ELR (cell line): ENCODE measurements around the gene HCFC1.

Source experiments
- DNase-seq: peaks from one replicate; pipeline ENCODE4 v3.0.0-alpha.2; 2015; ENCODE audit warnings: low read depth

HCFC1 gene

GRCh38 chrX:153957224-153957623 lies 14.4 kb downstream of the HCFC1 start:
- no peak for DNase-seq

DNA sequence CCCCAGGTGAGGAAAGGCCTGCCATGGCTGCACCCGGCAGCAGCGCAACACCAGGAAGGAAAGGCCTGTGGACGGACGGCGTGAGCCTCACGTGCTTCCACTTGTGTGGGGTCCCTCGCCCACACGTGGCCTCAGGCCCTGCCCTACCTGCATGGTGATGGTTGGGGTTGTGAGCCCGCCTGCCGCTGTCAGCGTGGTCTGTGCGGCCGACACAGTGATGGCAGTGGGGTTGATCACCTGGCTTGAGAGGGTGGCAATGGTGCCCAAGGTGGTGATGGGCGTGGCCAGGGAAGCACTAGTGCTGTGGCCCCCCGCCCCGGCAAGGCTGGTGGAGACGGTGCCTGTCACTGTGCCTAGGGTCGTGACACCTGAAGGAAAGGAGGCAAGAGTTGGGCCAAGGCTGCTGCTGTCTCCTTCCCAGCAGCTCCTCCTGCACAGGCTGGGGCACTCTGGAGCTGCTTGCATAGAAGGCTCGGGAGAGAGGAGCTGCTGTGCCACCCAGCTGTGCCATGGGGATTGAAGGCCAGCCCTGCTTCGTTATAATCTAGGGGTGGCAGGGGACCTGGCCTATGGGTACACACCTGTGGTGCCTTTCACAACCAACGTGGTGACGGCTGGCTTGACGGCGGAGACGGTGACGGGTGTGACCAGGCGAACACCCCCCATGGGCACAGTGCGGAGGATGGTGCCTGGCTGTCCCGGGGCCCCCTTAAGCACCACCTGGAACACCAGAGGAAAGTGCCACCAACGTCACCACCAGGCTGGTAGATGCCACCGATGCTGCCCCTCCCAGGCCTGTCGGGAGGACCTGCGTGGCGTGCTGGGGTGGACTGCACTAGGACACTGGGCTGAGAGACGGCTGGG lies 15.3 kb downstream of the HCFC1 start:
- DNase-seq = no peak

- DNase-seq = no peak
These were observed 16.3 kb downstream of the HCFC1 start for GRCh38 chrX:153955228-153955732.

DNA sequence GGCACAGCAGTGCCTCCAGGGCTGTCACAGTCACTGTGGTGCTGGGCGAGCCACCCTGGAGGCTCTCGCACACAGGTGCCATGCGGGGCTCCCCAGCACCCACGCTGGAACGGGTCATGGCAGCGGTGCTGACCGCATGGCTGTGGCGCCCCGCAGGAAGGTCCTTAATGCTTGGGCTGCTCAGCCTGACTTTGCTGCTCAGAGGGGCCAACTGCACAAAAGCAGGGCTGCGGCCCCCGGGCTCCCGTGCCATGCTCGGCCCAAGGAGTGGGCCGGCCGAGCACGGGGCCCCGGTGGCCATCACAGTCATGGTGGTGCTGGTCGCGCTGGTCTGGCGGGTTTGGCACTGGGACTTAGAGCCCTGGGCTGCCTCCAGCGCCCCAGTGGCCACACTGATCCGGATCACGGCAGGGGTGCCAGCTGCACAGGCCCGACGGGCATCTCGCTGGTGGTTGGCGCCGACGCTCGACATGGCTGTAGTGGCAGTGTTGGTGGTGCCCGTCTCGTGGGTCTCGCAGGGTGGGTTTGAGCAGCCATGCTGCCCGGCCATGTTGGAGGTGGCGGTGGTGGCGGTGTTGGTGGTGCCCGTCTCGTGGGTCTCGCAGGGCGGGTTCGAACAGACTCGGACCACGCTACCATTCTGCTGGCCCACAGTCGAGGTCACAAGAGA lies 16.9 kb downstream of the HCFC1 start:
- DNase-seq = no peak

DNA sequence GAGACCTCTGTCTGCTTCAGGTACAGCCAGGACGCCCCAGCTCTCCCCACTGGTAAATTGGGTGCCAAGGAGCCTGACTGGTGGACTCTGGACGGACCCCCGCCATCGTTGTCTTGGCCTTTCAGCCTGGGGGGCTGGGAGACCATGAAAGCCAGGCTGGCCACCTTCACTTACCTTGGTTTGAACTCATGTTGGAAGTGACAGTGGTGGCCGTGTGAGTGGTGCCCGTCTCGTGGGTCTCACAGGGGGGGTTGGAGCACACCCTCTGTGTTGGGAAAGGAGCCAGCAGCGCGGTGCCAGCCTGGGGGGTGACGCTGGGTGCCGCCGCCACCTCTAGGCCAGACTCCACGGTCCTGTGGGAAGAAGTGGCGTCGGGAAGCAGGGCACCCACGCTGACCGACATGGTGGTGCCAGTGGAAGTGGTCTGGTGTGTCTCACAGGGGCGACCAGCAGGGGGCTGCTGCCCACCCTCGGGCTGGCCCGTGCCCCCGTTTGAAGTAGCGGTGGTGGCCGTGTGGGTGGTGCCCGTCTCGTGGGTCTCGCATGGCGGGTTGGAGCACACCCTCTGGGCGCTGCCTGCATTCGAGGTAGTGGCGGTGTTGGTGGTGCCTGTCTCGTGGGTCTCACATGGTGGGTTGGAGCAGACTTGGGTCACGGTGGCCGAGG lies 17.6 kb downstream of the HCFC1 start:
- DNase-seq = no peak

DNA sequence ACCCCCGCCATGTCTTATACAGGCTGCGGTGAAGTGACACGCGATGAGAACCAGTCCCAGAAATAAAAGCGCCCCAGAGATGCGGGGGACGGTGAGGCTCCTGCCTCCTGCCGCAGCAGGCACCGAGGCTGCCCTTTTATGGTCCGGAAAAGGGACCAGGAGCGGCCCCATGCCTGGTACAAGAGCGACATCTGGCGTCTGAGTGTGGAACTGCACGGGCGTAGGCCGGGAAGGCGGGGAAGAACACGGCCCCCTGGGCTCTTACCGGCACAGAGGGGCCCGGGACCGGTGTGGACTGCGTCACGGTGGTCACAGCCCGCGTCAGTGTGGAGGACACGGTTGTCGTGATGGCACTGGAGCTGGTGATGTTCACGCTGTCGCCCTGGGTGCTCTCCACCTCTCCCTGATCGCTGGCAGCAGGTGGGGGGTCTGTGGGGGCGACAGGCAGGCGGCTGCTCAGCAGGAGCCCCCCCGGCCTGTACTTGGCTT lies 18.2 kb downstream of the HCFC1 start:
- peak; percentile 62 for DNase-seq

GRCh38 chrX:153952373-153953026 lies 19.1 kb downstream of the HCFC1 start:
- DNase-seq = no peak

DNA sequence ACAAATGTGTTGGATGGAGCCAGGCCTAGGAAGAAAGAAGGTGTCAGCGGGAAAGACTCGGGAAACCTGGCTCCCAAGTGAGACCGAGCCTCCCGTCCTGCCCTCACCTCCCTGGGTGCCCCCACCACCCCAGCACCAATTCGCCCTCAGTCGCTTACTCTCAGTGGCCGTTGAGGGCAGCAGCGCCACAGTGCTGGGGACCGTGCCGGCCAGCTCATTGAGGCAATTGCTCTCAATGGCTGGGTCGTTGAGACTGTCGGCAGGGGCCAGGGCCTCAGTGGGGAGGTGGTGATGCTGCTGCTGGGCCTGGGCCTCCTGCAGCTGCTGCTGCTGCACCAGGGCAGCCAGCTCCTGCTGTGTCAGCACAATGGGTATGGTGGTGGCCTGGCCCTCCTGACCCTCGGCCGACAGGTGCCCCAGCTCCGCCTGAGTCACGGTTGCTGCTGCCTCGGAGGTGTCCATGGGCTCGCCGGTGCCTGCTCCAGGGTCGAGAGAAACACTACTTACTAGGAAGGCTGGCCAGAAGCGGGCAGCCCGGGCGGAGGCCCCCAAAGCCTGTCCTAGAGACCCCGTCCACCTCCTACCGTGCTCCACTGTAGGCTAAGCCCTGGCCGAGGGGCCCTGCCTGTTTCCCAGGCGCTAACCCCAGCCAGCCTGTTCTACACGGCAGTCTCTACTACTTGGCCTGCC lies 19.8 kb downstream of the HCFC1 start:
- DNase-seq = no peak

DNA sequence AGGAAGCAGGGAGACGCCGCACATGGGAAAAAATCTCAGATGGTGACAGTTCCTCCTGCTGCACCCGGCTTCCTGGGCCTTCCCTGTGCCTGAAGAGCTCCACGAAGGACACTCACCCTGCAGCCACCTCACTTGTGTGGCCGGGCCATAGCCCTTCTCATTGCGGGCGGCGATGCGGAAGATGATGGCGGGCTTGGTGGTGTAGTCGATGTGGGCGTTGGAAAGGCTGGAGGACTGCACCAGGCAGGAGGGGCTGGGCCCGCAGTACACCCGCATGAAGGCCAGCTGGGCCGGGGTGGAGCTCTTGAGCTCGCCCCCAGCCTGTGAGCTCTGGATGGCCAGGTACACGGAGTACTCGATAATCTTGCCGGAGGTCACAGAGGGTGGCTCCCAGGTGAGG lies 21.5 kb downstream of the HCFC1 start:
- DNase-seq = no peak

DNA sequence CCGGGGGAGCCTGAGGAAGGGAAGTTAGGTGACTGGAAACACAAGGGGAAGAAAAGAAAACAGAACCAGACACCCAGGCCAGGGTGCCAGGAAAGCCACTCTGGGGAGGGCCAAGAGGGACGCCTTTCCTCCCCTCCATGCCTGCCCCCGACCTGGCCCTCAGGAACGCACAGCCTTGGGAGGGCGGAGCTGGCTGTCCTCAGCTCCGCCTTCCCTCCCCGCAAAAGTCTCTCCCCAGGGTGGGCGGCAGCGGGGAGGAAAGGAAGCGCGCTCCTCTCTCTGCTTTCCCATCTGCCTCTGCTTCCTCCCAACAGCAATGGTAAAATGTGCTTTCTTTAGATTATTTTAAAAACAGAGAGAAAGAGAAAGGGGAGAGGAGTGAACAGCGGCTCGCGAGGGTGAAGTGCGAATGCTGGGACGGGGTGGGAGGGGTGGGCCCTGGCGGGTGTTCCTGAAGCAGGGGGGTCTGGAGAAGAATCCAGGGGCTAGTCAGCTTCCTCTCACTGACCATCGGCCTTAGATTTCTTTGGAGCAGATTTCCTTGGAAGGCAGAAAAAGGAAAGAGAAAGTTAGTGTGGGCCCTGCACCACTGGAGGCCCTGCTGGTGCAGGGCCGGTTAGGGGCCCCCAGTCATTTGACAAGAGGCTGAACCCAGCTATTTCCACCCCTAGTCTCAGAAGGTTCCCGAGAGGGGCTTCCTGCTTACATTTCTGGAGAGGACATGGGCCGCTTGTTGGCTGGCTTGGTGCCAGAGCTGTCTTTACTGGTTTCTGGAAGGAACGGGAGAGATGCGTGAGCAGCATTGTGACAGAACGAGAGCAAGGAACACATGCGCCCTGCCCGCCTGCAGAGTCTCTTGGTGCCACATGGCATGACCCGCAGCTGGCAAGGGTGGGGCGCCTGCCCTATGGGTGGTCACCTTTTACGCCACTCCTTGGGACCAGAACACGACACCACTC lies 22.5 kb downstream of the HCFC1 start:
- DNase-seq = no peak

DNA sequence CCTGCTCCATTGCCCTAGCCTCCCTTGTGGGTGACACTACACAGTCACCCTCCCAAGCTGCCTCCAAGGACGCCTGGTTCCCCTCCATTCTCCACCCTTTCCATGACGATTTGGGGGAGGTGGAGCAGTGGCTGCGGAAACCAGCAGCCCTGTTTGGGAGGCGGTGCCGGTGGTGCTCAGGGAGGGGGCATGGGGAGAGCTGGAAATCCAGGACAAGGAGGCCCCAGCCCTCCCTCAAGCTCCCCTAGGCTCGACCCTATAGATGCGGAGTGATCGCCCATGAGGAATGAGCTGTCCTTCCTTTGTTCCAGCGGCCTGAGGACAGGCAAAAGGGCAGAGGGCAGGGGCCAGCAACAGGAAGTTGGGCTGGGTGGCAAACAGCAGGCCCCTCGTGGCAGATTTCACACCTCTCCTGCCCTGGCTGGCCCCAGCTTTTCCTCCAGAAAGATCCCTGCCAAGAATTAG lies 23.6 kb downstream of the HCFC1 start:
- no peak for DNase-seq

DNA sequence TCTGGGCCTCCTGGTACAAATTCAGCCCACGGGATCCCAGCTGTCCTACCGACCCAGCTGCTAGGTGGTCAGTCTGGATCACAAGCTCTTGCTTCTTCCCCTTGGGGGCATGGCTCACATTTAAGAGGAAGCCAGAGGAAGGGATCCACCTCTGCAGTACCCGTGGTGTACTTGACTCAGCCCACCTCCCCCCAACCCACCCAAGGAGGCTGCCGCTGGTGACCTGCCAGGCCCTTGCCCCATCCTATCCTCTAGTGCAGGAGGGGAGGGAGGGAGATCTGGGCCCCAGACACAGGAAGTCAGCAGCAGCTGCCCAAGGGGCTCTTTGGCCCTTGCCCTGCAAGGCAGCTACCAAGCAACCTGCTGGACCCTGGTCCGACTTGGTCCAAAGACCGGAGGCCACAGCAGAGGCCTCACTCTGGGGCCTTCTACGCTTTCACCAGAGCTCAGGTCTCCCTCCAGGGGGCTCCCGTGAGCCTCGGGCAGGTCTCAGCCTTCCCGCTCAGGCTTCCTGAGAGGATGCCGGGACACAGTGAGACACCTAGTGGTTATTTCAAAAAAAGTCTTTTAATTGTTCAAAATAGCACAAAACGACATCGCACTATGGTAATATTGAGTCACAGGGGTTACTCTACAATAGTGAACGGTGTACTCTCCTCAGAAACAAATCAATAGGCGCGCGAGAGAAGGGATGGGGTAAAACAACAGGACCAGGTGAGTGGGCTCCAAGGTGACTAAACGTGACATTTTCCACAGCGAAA lies 24.4 kb downstream of the HCFC1 start:
- DNase-seq = peak; percentile 87

- DNase-seq = no peak
These were observed 25.4 kb downstream of the HCFC1 start for GRCh38 chrX:153945956-153946943.

DNA sequence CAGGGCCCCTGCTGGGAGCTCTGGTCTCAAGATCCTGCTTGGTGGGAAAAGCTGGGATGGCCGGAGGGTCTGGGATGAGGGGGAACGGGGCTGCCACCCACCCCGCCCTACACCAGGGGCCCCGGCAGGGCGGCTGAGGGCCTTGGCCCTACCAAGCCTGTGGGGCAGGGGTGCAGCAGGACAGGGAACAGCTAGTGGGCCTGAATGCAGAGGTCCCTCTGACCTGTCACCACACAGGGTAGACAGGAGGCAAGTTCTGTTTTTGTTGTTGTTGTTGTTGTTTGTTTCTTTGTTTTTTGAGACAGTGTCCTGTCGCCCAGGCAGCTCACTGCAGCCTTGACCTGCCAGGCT lies 26.8 kb downstream of the HCFC1 start:
- DNase-seq = no peak

- DNase-seq = no peak
These were observed 27.3 kb downstream of the HCFC1 start, which contains the start of gene RENBP for GRCh38 chrX:153944140-153944799. TSS of gene RENBP (minus strand) at chrX:153944643. CDS start at chrX:153944610, 33 bp downstream.

- DNase-seq = no peak
These were observed 30.0 kb downstream of the HCFC1 start for GRCh38 chrX:153941336-153942252.
